ENCODE results near the gene EBP.

GRCh38 chrX:48472851-48473703, 48.5 kb upstream of the EBP start:
- TF ChIP-seq EZH2 (IDR thresholded peaks at IDR 0.05; ENCODE audit: low read length, missing control alignments): no peak
- no peak for TF ChIP-seq CTCF (conservative IDR thresholded peaks at IDR 0.05 in 1 of 2, IDR thresholded peaks at IDR 0.05 in 1 of 2; ENCODE audit: low read depth in 1 of 2, low read length in 2 of 2)

Measured in fibroblast of lung (primary cell).